ENCODE data around the gene ANK2. TPM values are rescaled to one million over a fixed set of nuclear protein-coding genes. Genes with fewer than 3 reads are reported as not detected.

Gene ANK2
- total and polyA plus RNA-seq, 2 donors from 2014 or later, result 21.1 to 125 TPM

- Histone ChIP-seq H3K9me3 (ENCODE audit: control insufficient read depth in 2 of 3, insufficient read depth in 1 of 3, low read length in 3 of 3) (no peaks in the 10 kb centered on the region), H3K4me3 (ENCODE audit: low read length in 3 of 3) (no peak overlapping the region), H3K4me1 (ENCODE audit: control insufficient read depth in 2 of 3, insufficient read depth in 2 of 3, low read depth in 1 of 3, low read length in 3 of 3) (peaks cover 0 to 2% (median 0%) of the 10 kb centered on the region in 3 donors), H3K36me3 (ENCODE audit: control insufficient read depth in 2 of 3, insufficient read depth in 3 of 3, low read length in 3 of 3) (peaks cover 0 to 3% (median 2%) of the 10 kb centered on the region in 3 donors), H3K27ac (ENCODE audit: low read depth in 2 of 2, low read length in 2 of 2) (no peak overlapping the region), H3K27me3 (ENCODE audit: control insufficient read depth, insufficient read depth, low read length) (no peaks in the 10 kb centered on the region), H3K9ac (ENCODE audit: low read length in 3 of 3) (no peak overlapping the region)
- FAIRE-seq (no peak), DNase-seq (no peak)
- intact Hi-C loops (cut with DNase I), result no loop called here
- no peak for TF ChIP-seq CTCF (IDR thresholded peaks at IDR 0.05; ENCODE audit: borderline replicate concordance, extremely low read depth, insufficient read depth)
Observed at GRCh38 chr4:113330200-113330599, 280.7 kb downstream of the ANK2 start.

GRCh38 chr4:113331811-113332210, 282.4 kb downstream of the ANK2 start:
- DNase-seq (peak in 3 of 5 donors; percentile 5 to 18 (median 12)), FAIRE-seq (no peak)
- no peaks in the 10 kb centered on the region for H3K9me3 ChIP-seq (ENCODE audit: control insufficient read depth in 2 of 3, insufficient read depth in 1 of 3, low read length in 3 of 3)
- peaks cover 0 to 10% (median 2%) of the 10 kb centered on the region in 3 donors for H3K36me3 ChIP-seq (ENCODE audit: control insufficient read depth in 2 of 3, insufficient read depth in 3 of 3, low read length in 3 of 3)
- no peak overlapping the region for H3K27ac ChIP-seq (ENCODE audit: low read depth in 2 of 2, low read length in 2 of 2)
- H3K4me1 ChIP-seq (ENCODE audit: control insufficient read depth in 2 of 3, insufficient read depth in 2 of 3, low read depth in 1 of 3, low read length in 3 of 3), result peaks cover 0 to 5% (median 0%) of the 10 kb centered on the region in 3 donors
- H3K27me3 ChIP-seq (ENCODE audit: control insufficient read depth, insufficient read depth, low read length), result no peaks in the 10 kb centered on the region
- H3K4me3 ChIP-seq (ENCODE audit: low read length in 3 of 3), result no peak overlapping the region
- intact Hi-C loops (cut with DNase I), result no loop called here
- H3K9ac ChIP-seq (ENCODE audit: low read length in 3 of 3), result no peak overlapping the region
- TF ChIP-seq CTCF (IDR thresholded peaks at IDR 0.05; ENCODE audit: borderline replicate concordance, extremely low read depth, insufficient read depth), result no peak

- Histone ChIP-seq H3K4me1 (ENCODE audit: control insufficient read depth in 2 of 3, insufficient read depth in 2 of 3, low read depth in 1 of 3, low read length in 3 of 3) (peaks cover 0 to 5% (median 0%) of the 10 kb centered on the region in 3 donors), H3K9ac (ENCODE audit: low read length in 3 of 3) (no peak overlapping the region), H3K36me3 (ENCODE audit: control insufficient read depth in 2 of 3, insufficient read depth in 3 of 3, low read length in 3 of 3) (peaks cover 0 to 13% (median 2%) of the 10 kb centered on the region in 3 donors), H3K27ac (ENCODE audit: low read depth in 2 of 2, low read length in 2 of 2) (no peak overlapping the region), H3K9me3 (ENCODE audit: control insufficient read depth in 2 of 3, insufficient read depth in 1 of 3, low read length in 3 of 3) (no peaks in the 10 kb centered on the region), H3K27me3 (ENCODE audit: control insufficient read depth, insufficient read depth, low read length) (no peaks in the 10 kb centered on the region), H3K4me3 (ENCODE audit: low read length in 3 of 3) (no peak overlapping the region)
- intact Hi-C loops (cut with DNase I), result no loop called here
- DNase-seq, result no peak
- FAIRE-seq, result no peak
- no peak for TF ChIP-seq CTCF (IDR thresholded peaks at IDR 0.05; ENCODE audit: borderline replicate concordance, extremely low read depth, insufficient read depth)
Observed at GRCh38 chr4:113332701-113333100, 283.2 kb downstream of the ANK2 start.

GRCh38 chr4:113335746-113336145, 286.3 kb downstream of the ANK2 start:
- no peak for TF ChIP-seq CTCF (IDR thresholded peaks at IDR 0.05; ENCODE audit: borderline replicate concordance, extremely low read depth, insufficient read depth)
- Histone ChIP-seq H3K9ac (ENCODE audit: low read length in 3 of 3) (no peak overlapping the region), H3K36me3 (ENCODE audit: control insufficient read depth in 2 of 3, insufficient read depth in 3 of 3, low read length in 3 of 3) (peaks cover 0 to 13% (median 0%) of the 10 kb centered on the region in 3 donors), H3K9me3 (ENCODE audit: control insufficient read depth in 2 of 3, insufficient read depth in 1 of 3, low read length in 3 of 3) (no peaks in the 10 kb centered on the region), H3K4me3 (ENCODE audit: low read length in 3 of 3) (peak overlapping the region in 2 of 3 donors; percentile 38 to 43), H3K27me3 (ENCODE audit: control insufficient read depth, insufficient read depth, low read length) (no peaks in the 10 kb centered on the region), H3K4me1 (ENCODE audit: control insufficient read depth in 2 of 3, insufficient read depth in 2 of 3, low read depth in 1 of 3, low read length in 3 of 3) (peaks cover 0 to 5% (median 0%) of the 10 kb centered on the region in 3 donors), H3K27ac (ENCODE audit: low read depth in 2 of 2, low read length in 2 of 2) (no peak overlapping the region)
- intact Hi-C loops (cut with DNase I), result no loop called here
- DNase-seq, result no peak
- no peak for FAIRE-seq
